Measurements from ENCODE around the gene FASTKD3.

The FASTKD3 gene

GRCh38 chr5:7848296-7848695 is 20.5 kb downstream of the FASTKD3 start:
- TF ChIP-seq CTCF (conservative IDR thresholded peaks at IDR 0.05) (no peak), ZFX (IDR thresholded peaks at IDR 0.05) (no peak)
- H3K27ac ChIP-seq = no peak overlapping the region

- no peak for TF ChIP-seq ZFX (IDR thresholded peaks at IDR 0.05)
- no peak for TF ChIP-seq CTCF (conservative IDR thresholded peaks at IDR 0.05)
- H3K27ac ChIP-seq = no peak overlapping the region
These were observed 22.5 kb downstream of the FASTKD3 start for GRCh38 chr5:7846327-7846726.

- H3K27ac ChIP-seq = no peak overlapping the region
- TF ChIP-seq CTCF (conservative IDR thresholded peaks at IDR 0.05) (no peak), ZFX (IDR thresholded peaks at IDR 0.05) (no peak)
These were observed 23.3 kb downstream of the FASTKD3 start for GRCh38 chr5:7845557-7845956.

- no peak for TF ChIP-seq ZFX (IDR thresholded peaks at IDR 0.05)
- TF ChIP-seq CTCF (conservative IDR thresholded peaks at IDR 0.05) = no peak
- H3K27ac ChIP-seq = no peak overlapping the region
These were observed 23.9 kb downstream of the FASTKD3 start for GRCh38 chr5:7844901-7845300.

GRCh38 chr5:7842531-7842930 is 26.3 kb downstream of the FASTKD3 start:
- H3K27ac ChIP-seq = no peak overlapping the region
- no peak for TF ChIP-seq ZFX (IDR thresholded peaks at IDR 0.05)

GRCh38 chr5:7837403-7837802 is 31.4 kb downstream of the FASTKD3 start:
- no peak overlapping the region for H3K27ac ChIP-seq
- TF ChIP-seq CTCF (conservative IDR thresholded peaks at IDR 0.05) = no peak
- no peak for TF ChIP-seq ZFX (IDR thresholded peaks at IDR 0.05)

- no peak for TF ChIP-seq CTCF (conservative IDR thresholded peaks at IDR 0.05)
- no peak for TF ChIP-seq ZFX (IDR thresholded peaks at IDR 0.05)
- H3K27ac ChIP-seq = no peak overlapping the region
These were observed 33.8 kb downstream of the FASTKD3 start for GRCh38 chr5:7834982-7835381.

GRCh38 chr5:7828269-7828668 is 40.6 kb downstream of the FASTKD3 start:
- no peak for TF ChIP-seq ZFX (IDR thresholded peaks at IDR 0.05)
- TF ChIP-seq CTCF (conservative IDR thresholded peaks at IDR 0.05) = no peak
- H3K27ac ChIP-seq = no peak overlapping the region
